ENCODE results near the gene CASP9.

GRCh38 chr1:15501208-15502032 is 22.6 kb downstream of the CASP9 start:
- TF ChIP-seq, protein P1, sequence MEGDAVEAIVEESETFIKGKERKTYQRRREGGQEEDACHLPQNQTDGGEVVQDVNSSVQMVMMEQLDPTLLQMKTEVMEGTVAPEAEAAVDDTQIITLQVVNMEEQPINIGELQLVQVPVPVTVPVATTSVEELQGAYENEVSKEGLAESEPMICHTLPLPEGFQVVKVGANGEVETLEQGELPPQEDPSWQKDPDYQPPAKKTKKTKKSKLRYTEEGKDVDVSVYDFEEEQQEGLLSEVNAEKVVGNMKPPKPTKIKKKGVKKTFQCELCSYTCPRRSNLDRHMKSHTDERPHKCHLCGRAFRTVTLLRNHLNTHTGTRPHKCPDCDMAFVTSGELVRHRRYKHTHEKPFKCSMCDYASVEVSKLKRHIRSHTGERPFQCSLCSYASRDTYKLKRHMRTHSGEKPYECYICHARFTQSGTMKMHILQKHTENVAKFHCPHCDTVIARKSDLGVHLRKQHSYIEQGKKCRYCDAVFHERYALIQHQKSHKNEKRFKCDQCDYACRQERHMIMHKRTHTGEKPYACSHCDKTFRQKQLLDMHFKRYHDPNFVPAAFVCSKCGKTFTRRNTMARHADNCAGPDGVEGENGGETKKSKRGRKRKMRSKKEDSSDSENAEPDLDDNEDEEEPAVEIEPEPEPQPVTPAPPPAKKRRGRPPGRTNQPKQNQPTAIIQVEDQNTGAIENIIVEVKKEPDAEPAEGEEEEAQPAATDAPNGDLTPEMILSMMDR (IDR thresholded peaks at IDR 0.05; ENCODE audit: poor library complexity) = peak; percentile 72
- no peak for TF ChIP-seq EZH2 (IDR thresholded peaks at IDR 0.05; ENCODE audit: borderline replicate concordance)
